H1 (cell line): Measurements from ENCODE around the gene DSCAM. TPM values are rescaled to one million over a fixed set of nuclear protein-coding genes. Genes with fewer than 3 reads are reported as not detected.

ENCODE experiments used
- CTCF ChIA-PET: fragments of 300-600 bp; sonication (Branson Sonifier 250); formaldehyde crosslinking; loops from one replicate; lab custom pipeline; 2021; ENCODE audit not compliant: partially characterized antibody; lab: Charles Lee
- POLR2A ChIA-PET: fragments of 300-600 bp; sonication (Branson Sonifier 250); formaldehyde crosslinking; loops from one replicate; lab custom pipeline; 2021; ENCODE audit warnings: inconsistent platforms; ENCODE audit not compliant: partially characterized antibody; lab: Charles Lee
- DNase-seq, 2 experiments: peaks; one replicate each; pipeline versions ENCODE4 v3.0.0 to v3.0.0-alpha.2; 2010 to 2022; ENCODE audit warnings: low spot score in 2 of 2, low read depth in 1 of 2, mixed read lengths in 1 of 2
- FAIRE-seq: peaks from 2 replicates; lab custom pipeline; 2011; peaks lifted over from hg19 to GRCh38; lab: Jason Lieb, UNC
- H2AFZ ChIP-seq: 2 replicates; pipeline ENCODE4 v1.8.1; 2012; ENCODE audit warnings: low read length, inconsistent platforms
- H2AK5ac ChIP-seq: 2 replicates; pipeline ENCODE4 v1.6.1; 2013; ENCODE audit warnings: low read depth, low read length
- H2BK120ac ChIP-seq: replicated peaks from 2 replicates; pipeline ENCODE3; 2013; ENCODE audit warnings: low read depth, low read length, inconsistent platforms
- H2BK12ac ChIP-seq: 2 replicates; pipeline ENCODE4 v1.6.1; 2013; ENCODE audit warnings: low read depth, low read length
- H2BK15ac ChIP-seq: 2 replicates; pipeline ENCODE4 v1.6.1; 2013; ENCODE audit warnings: low read length
- H2BK20ac ChIP-seq: 2 replicates; pipeline ENCODE4 v1.6.1; 2013; ENCODE audit warnings: low read length
- H2BK5ac ChIP-seq: 2 replicates; pipeline ENCODE4 v1.6.1; 2013; ENCODE audit warnings: low read depth, low read length
- H3K14ac ChIP-seq: 2 replicates; pipeline ENCODE4 v1.6.1; 2013; ENCODE audit warnings: inconsistent platforms; ENCODE audit not compliant: insufficient read length
- H3K18ac ChIP-seq: 2 replicates; pipeline ENCODE4 v1.6.1; 2013; ENCODE audit warnings: low read length; ENCODE audit errors: extremely low read depth
- H3K23ac ChIP-seq: 2 replicates; pipeline ENCODE4 v1.6.1; 2013; ENCODE audit warnings: inconsistent platforms; ENCODE audit not compliant: insufficient read length
- H3K23me2 ChIP-seq: 2 replicates; pipeline ENCODE4 v1.6.1; 2013; ENCODE audit warnings: low read depth, low read length
- H3K27ac ChIP-seq: 2 replicates; pipeline ENCODE4 v1.6.1; 2011; ENCODE audit warnings: low read depth, low read length, inconsistent platforms
- H3K27me3 ChIP-seq, 4 experiments: replicated peaks in 1 of 4; 1 replicate in 1 of 4; 2 replicates in 3 of 4; pipeline versions ENCODE4 v1.6.1 to v1.8.1; 2011 to 2013; ENCODE audit warnings: low read length in 3 of 4, mild to moderate bottlenecking in 3 of 4, inconsistent platforms in 2 of 4, mixed read lengths in 2 of 4, moderate library complexity in 1 of 4; ENCODE audit not compliant: control insufficient read depth in 3 of 4, insufficient read depth in 3 of 4; ENCODE audit errors: extremely low read depth in 1 of 4
- H3K36me3 ChIP-seq, 4 experiments: 2 replicates each; pipeline versions ENCODE4 v1.6.1 to v1.8.1; 2011 to 2013; ENCODE audit warnings: mild to moderate bottlenecking in 4 of 4, low read length in 3 of 4, moderate library complexity in 2 of 4, control low read depth in 1 of 4, inconsistent platforms in 1 of 4; ENCODE audit not compliant: insufficient read depth in 4 of 4, control insufficient read depth in 2 of 4
- H3K4ac ChIP-seq: replicated peaks from 2 replicates; pipeline ENCODE3; 2013; ENCODE audit warnings: low read length, low read depth, mixed read lengths, inconsistent platforms; ENCODE audit not compliant: insufficient read length
- H3K4me1 ChIP-seq, 4 experiments: replicated peaks in 1 of 4; 1 replicate in 1 of 4; 2 replicates in 3 of 4; pipeline versions ENCODE4 v1.6.1 to v1.8.1; 2011 to 2013; ENCODE audit warnings: low read length in 3 of 4, inconsistent platforms in 2 of 4, mixed read lengths in 1 of 4; ENCODE audit not compliant: insufficient read depth in 4 of 4, control insufficient read depth in 3 of 4
- H3K4me2 ChIP-seq, 2 experiments: 2 replicates each; pipeline versions ENCODE4 v1.6.1 to v1.8.1; 2011 to 2013; ENCODE audit warnings: low read depth in 2 of 2, low read length in 2 of 2, control low read depth in 1 of 2, inconsistent platforms in 1 of 2, mild to moderate bottlenecking in 1 of 2; ENCODE audit not compliant: insufficient read depth in 1 of 2
- H3K4me3 ChIP-seq, 4 experiments: fragments of 200-600, 300-600 bp in 1 of 4; sonication (generic), shearing (Covaris generic), sonication (Bioruptor Twin) in 1 of 4; 2 replicates each; pipeline versions ENCODE4 v1.5.1 to v1.8.1; 2011 to 2016; ENCODE audit warnings: low read length in 4 of 4, low read depth in 3 of 4, control low read depth in 2 of 4, inconsistent platforms in 2 of 4, mild to moderate bottlenecking in 2 of 4, mixed read lengths in 1 of 4, moderate library complexity in 1 of 4; ENCODE audit not compliant: insufficient read depth in 2 of 4; ENCODE audit errors: extremely low read depth in 1 of 4
- H3K56ac ChIP-seq: replicated peaks from 2 replicates; pipeline ENCODE3; 2013; ENCODE audit warnings: low read depth, mild to moderate bottlenecking, mixed read lengths, low read length, inconsistent platforms; ENCODE audit not compliant: insufficient read length
- H3K79me1 ChIP-seq: 2 replicates; pipeline ENCODE4 v1.6.1; 2013; ENCODE audit warnings: low read depth, low read length, control low read depth
- H3K79me2 ChIP-seq, 2 experiments: 2 replicates each; pipeline versions ENCODE4 v1.6.1 to v1.8.1; 2012 to 2013; ENCODE audit warnings: low read length in 2 of 2, mild to moderate bottlenecking in 2 of 2, inconsistent platforms in 1 of 2; ENCODE audit not compliant: insufficient read depth in 2 of 2, control insufficient read depth in 1 of 2
- H3K9ac ChIP-seq, 4 experiments: replicated peaks in 1 of 4; 1 replicate in 1 of 4; 2 replicates in 3 of 4; pipeline versions ENCODE4 v1.6.1 to v1.8.1; 2011 to 2013; ENCODE audit warnings: low read depth in 3 of 4, low read length in 3 of 4, control low read depth in 2 of 4, mild to moderate bottlenecking in 2 of 4, moderate library complexity in 2 of 4, inconsistent platforms in 1 of 4; ENCODE audit errors: extremely low read depth in 1 of 4
- H3K9me3 ChIP-seq, 2 experiments: 2 replicates each; pipeline versions ENCODE4 v1.6.1 to v1.8.1; 2012 to 2013; ENCODE audit warnings: mild to moderate bottlenecking in 2 of 2, moderate library complexity in 2 of 2, control low read depth in 1 of 2, inconsistent platforms in 1 of 2, low read depth in 1 of 2, low read length in 1 of 2, mixed read lengths in 1 of 2; ENCODE audit not compliant: insufficient read depth in 2 of 2
- H4K20me1 ChIP-seq, 2 experiments: replicated peaks in 1 of 2; 2 replicates each; pipeline versions ENCODE3 to v1.8.1; 2011 to 2013; ENCODE audit warnings: inconsistent platforms in 2 of 2, low read length in 2 of 2, mild to moderate bottlenecking in 1 of 2; ENCODE audit not compliant: insufficient read depth in 2 of 2, control insufficient read depth in 1 of 2
- H4K5ac ChIP-seq: 2 replicates; pipeline ENCODE4 v1.6.1; 2013; ENCODE audit warnings: low read length, low read depth, mixed read lengths, inconsistent platforms; ENCODE audit not compliant: insufficient read length
- H4K8ac ChIP-seq: 2 replicates; pipeline ENCODE4 v1.8.0; 2013; ENCODE audit warnings: mild to moderate bottlenecking, moderate library complexity, low read length, inconsistent platforms; ENCODE audit not compliant: insufficient read depth; ENCODE audit errors: extremely low read depth
- H4K91ac ChIP-seq: replicated peaks from 2 replicates; pipeline ENCODE3; 2013; ENCODE audit warnings: low read length, mixed read lengths, inconsistent platforms; ENCODE audit not compliant: insufficient read length
- CREB1 ChIP-seq: IDR thresholded peaks from 2 replicates; pipeline ENCODE4 v1.6.1; 2012; ENCODE audit warnings: inconsistent platforms
- CTCF ChIP-seq, 3 experiments: IDR thresholded peaks; 1 replicate in 2 of 3; 2 replicates in 1 of 3; pipeline versions ENCODE4 v1.5.1 to v1.6.1; 2011; ENCODE audit warnings: low read length in 3 of 3, mild to moderate bottlenecking in 3 of 3, inconsistent platforms in 2 of 3, low read depth in 1 of 3, moderate library complexity in 1 of 3; ENCODE audit not compliant: insufficient read depth in 1 of 3; ENCODE audit errors: control extremely low read depth in 1 of 3
- RAD21 ChIP-seq, 2 experiments: IDR thresholded peaks in 1 of 2; conservative IDR thresholded peaks in 1 of 2; 2 replicates each; pipeline ENCODE4 v1.6.1; 2011; ENCODE audit warnings: low read depth in 2 of 2, low read length in 2 of 2, improper control_type of control experiment in 1 of 2, inconsistent platforms in 1 of 2, mild to moderate bottlenecking in 1 of 2, moderate library complexity in 1 of 2
- WGBS, 2 experiments: shearing (Covaris generic) in 1 of 2; methylation state at CpG; one replicate each; pipeline versions ENCODE4 v1.1.6 to v1.1.7; 2013 to 2015; ENCODE audit warnings: low lambda C conversion rate in 2 of 2, mixed read lengths in 2 of 2, inconsistent platforms in 1 of 2, low coverage in 1 of 2, missing lambda C conversion rate in 1 of 2; ENCODE audit not compliant: insufficient replicate concordance in 2 of 2, insufficient coverage in 1 of 2, insufficient read length in 1 of 2; ENCODE audit errors: extremely low coverage in 1 of 2, missing lambda C conversion rate in 1 of 2; 5-methylcytosine and 5-hydroxymethylcytosine counted together
- polyA plus RNA-seq, 7 experiments: library from polyadenylated mRNA; depleted of rRNA in 3 of 7; stranded (reverse) in 5 of 7; unstranded in 2 of 7; fragments of >200 nt in 5 of 7; fragments of 200-250 nt in 2 of 7; gene quantifications; 1 replicate in 5 of 7; 2 replicates in 1 of 7; 4 replicates in 1 of 7; pipeline versions ENCODE4 v1.2.1 to v1.2.3, GENCODE V29; 2011 to 2013; ENCODE audit warnings: missing spikeins in 2 of 7, mixed read lengths in 2 of 7
- total RNA-seq: library from RNA; stranded (reverse); fragmentation: NEBNext Ultra II Directional; extraction: Animal tissue kit (Norgen Biotek cat#: 25700); gene quantifications from 2 replicates; pipeline ENCODE4 v1.2.1, GENCODE V29; 2021

Gene DSCAM
- total and polyA plus RNA-seq, 2 of the 8 experiments (the other 6 are each of a cell fraction or from before 2014, with no cell fraction given), result 0.02 to 0.15 TPM

GRCh38 chr21:40852563-40852962, 5.6 kb upstream of the DSCAM start:
- H3K4me1 ChIP-seq, result 0 out of 7 replicates have a peak, but pooled peaks cover 0 to 4% (median 0%) of the 10 kb centered on the region in 4 experiments
- no peak overlapping the region for H4K91ac ChIP-seq
- H3K36me3 ChIP-seq, result no peaks in the 10 kb centered on the region
- no peak overlapping the region for H3K9ac ChIP-seq
- peaks cover 0 to 11% (median 5%) of the 10 kb centered on the region in 4 experiments; a peak in 4 of 7 replicates for H3K27me3 ChIP-seq
- no peak overlapping the region for H2BK120ac ChIP-seq
- H2BK5ac ChIP-seq, result no peak overlapping the region
- H4K5ac ChIP-seq, result no peak overlapping the region
- no peak overlapping the region for H2AK5ac ChIP-seq
- H3K23me2 ChIP-seq, result no peaks in the 10 kb centered on the region; the same call in 1 of the 2 replicates
- H3K4me2 ChIP-seq, result no peak overlapping the region
- H3K79me2 ChIP-seq, result no peaks in the 10 kb centered on the region
- no peak overlapping the region for H3K14ac ChIP-seq
- WGBS, 2 experiments, result 85% methylated on average over 5 of the region's 5 CpGs; no CpG with 5 or more reads in 1 of the 2 experiments
- H3K79me1 ChIP-seq, result no peaks in the 10 kb centered on the region
- no peak overlapping the region for H3K23ac ChIP-seq
- H4K8ac ChIP-seq, result no peak overlapping the region
- DNase-seq, result no peak
- H3K4me3 ChIP-seq, result no peak overlapping the region
- no peak overlapping the region for H2AFZ ChIP-seq
- H2BK12ac ChIP-seq, result no peak overlapping the region
- no peak overlapping the region for H3K27ac ChIP-seq
- H4K20me1 ChIP-seq, result no peaks in the 10 kb centered on the region
- POLR2A ChIA-PET, result no interaction called here
- TF ChIP-seq CREB1 (no peak), CTCF (IDR thresholded peaks at IDR 0.05; ENCODE audit: control extremely low read depth in 1 of 3, insufficient read depth in 1 of 3, low read depth in 1 of 3, low read length in 3 of 3) (peak; percentile 47 to 61 (median 48)), RAD21 (IDR thresholded peaks at IDR 0.05 in 1 of 2, conservative IDR thresholded peaks at IDR 0.05 in 1 of 2; ENCODE audit: low read depth in 2 of 2, low read length in 2 of 2) (peak; percentile 46 to 60)
- no peak overlapping the region for H2BK20ac ChIP-seq
- no peak overlapping the region for H3K56ac ChIP-seq
- H3K18ac ChIP-seq, result no peak overlapping the region
- CTCF ChIA-PET, result interaction anchor here (0.6 to 1.8 kb wide), 14 partner anchors 9 to 607 kb away, joined by 3 to 6 read pairs (median 3); no protein-coding TSS in a partner anchor
- no peak overlapping the region for H2BK15ac ChIP-seq
- no peaks in the 10 kb centered on the region for H3K9me3 ChIP-seq
- H3K4ac ChIP-seq, result no peak overlapping the region
- no peak for FAIRE-seq
